Endodermal cell (in vitro differentiated cells): ENCODE data around the gene TMUB1. TPM values are rescaled to one million over a fixed set of nuclear protein-coding genes. Genes with fewer than 3 reads are reported as not detected.

Source experiments
- DNase-seq: peaks from one replicate; pipeline ENCODE4 v3.0.0-alpha.2; 2017
- H3K27ac ChIP-seq: 2 replicates; pipeline ENCODE4 v1.5.1; 2013; ENCODE audit warnings: mild to moderate bottlenecking, low read depth, low read length, moderate library complexity
- H3K27me3 ChIP-seq: 2 replicates; pipeline ENCODE4 v1.6.1; 2013; ENCODE audit warnings: mild to moderate bottlenecking, low read length, moderate library complexity; ENCODE audit not compliant: insufficient read depth, control insufficient read depth, poor library complexity, severe bottlenecking
- H3K36me3 ChIP-seq: 2 replicates; pipeline ENCODE4 v1.7.0; 2013; ENCODE audit warnings: mild to moderate bottlenecking, low read length, moderate library complexity; ENCODE audit not compliant: control insufficient read depth, insufficient read depth
- H3K4me1 ChIP-seq: one replicate; pipeline ENCODE4 v1.7.0; 2013; ENCODE audit warnings: low read length; ENCODE audit not compliant: control insufficient read depth, insufficient read depth
- H3K4me3 ChIP-seq: 2 replicates; pipeline ENCODE4 v1.5.1; 2013; ENCODE audit warnings: mild to moderate bottlenecking, low read length, moderate library complexity
- H3K9ac ChIP-seq: 2 replicates; pipeline ENCODE4 v1.6.1; 2013; ENCODE audit warnings: mild to moderate bottlenecking, low read length, moderate library complexity; ENCODE audit not compliant: poor library complexity, severe bottlenecking; ENCODE audit errors: extremely low read depth
- H3K9me3 ChIP-seq: 2 replicates; pipeline ENCODE4 v1.6.1; 2013; ENCODE audit warnings: mild to moderate bottlenecking, low read length, moderate library complexity; ENCODE audit not compliant: control insufficient read depth
- H3K27ac Mint-ChIP-seq: 2 replicates; pipeline ENCODE4 v1.8.0; 2020; ENCODE audit warnings: mixed read lengths
- H3K27me3 Mint-ChIP-seq: 2 replicates; pipeline ENCODE4 v1.8.0; 2021; ENCODE audit warnings: mild to moderate bottlenecking, mixed read lengths; ENCODE audit not compliant: insufficient read depth
- H3K36me3 Mint-ChIP-seq: 2 replicates; pipeline ENCODE4 v1.8.0; 2020; ENCODE audit warnings: low read depth, mixed read lengths
- H3K4me1 Mint-ChIP-seq: 2 replicates; pipeline ENCODE4 v1.8.0; 2020; ENCODE audit warnings: mixed read lengths
- H3K4me3 Mint-ChIP-seq: 2 replicates; pipeline ENCODE4 v1.8.0; 2020; ENCODE audit warnings: mild to moderate bottlenecking, moderate library complexity, mixed read lengths
- H3K9me3 Mint-ChIP-seq: 2 replicates; pipeline ENCODE4 v1.8.0; 2020; ENCODE audit warnings: mild to moderate bottlenecking, mixed read lengths
- CTCF ChIP-seq: fragments of 200-600 bp; sonication (generic); conservative IDR thresholded peaks from 2 replicates; pipeline ENCODE4 v1.5.0; 2021; ENCODE audit warnings: antibody characterized with exemption, mild to moderate bottlenecking
- WGBS, 2 experiments: methylation state at CpG; one replicate each; pipeline versions ENCODE4 v1.1.5 to v1.1.7; 2013; ENCODE audit warnings: missing lambda C conversion rate in 2 of 2, mixed read lengths in 1 of 2; ENCODE audit not compliant: insufficient coverage in 1 of 2, insufficient read length in 1 of 2; 5-methylcytosine and 5-hydroxymethylcytosine counted together
- total RNA-seq, 2 donors: library from RNA; stranded (reverse); fragmentation: NEBNext Ultra II Directional in 1 of 2; extraction: Animal tissue kit (Norgen Biotek cat#: 25700) in 1 of 2; gene quantifications; 2 replicates in 1 of 2; 3 replicates in 1 of 2; pipeline ENCODE4 v1.2.1, GENCODE V29; 2021

TMUB1 gene
- total RNA-seq, 2 donors from 2014 or later, result 48.1 to 52.6 TPM

DNA sequence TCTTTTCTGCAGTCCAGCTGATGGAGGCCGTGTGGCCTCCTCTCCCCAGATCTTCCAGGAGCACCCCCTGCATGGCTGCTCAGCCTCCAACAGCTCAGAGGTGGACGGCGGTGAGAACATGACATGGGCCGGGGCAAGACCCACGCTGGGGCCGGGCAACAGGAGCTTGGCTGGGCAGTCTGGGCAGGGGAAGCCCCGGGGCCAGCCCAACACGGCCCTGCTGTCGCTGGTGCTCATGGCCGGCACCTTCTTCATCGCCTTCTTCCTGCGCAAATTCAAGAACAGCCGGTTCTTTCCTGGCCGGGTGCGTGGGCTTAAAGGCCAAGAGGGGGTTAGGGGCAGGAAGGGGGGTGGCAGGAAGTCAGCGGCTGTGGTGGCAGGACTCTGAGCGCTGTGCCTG lies 9.3 kb downstream of the TMUB1 start:
- Histone ChIP-seq H3K4me3 (no peak overlapping the region), H3K27me3 (no peaks in the 10 kb centered on the region), H3K36me3 (peaks cover 40% of the 10 kb centered on the region), H3K9ac (no peak overlapping the region), H3K27ac (no peak overlapping the region), H3K4me1 (peaks cover 8% of the 10 kb centered on the region), H3K9me3 (no peaks in the 10 kb centered on the region)
- Mint-ChIP-seq H3K27ac (no peak overlapping the region), H3K4me1 (peaks cover 20% of the 10 kb centered on the region), H3K4me3 (no peak overlapping the region), H3K36me3 (peaks cover 43% of the 10 kb centered on the region), H3K27me3 (no peaks in the 10 kb centered on the region), H3K9me3 (no peaks in the 10 kb centered on the region)
- no peak for DNase-seq
- 95 to 96% methylated on average over 11 to 17 of the region's 17 CpGs for WGBS, 2 experiments
- TF ChIP-seq CTCF, result no peak

DNA sequence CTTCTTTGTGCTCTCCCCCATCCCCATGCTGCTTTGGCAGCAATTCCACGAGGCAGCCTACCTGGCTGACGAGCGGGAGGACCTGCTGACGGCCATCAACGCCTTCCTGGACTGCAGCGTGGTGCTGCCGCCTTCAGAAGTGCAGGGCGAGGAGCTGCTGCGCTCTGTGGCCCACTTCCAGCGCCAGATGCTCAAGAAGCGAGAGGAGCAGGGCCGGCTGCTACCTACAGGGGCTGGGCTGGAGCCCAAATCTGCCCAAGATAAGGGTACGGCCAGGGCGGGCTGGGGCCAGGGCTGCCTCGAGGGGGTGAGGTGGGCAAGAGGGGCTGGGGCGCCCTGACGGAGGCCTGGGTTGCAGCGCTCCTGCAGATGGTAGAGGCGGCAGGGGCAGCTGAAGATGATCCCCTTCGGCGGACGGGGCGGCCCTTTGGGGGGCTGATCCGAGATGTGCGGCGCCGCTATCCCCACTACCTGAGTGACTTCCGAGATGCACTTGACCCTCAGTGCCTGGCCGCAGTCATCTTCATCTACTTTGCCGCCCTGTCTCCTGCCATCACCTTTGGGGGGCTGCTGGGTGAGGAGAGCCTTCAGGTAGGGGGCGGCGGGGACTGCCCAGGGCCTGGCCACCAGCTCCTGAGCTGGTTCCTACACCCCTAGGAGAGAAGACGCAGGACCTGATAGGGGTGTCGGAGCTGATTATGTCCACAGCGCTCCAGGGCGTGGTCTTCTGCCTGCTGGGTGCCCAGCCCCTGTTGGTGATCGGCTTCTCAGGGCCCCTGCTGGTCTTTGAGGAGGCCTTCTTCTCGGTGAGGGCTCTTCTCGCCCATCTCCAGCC lies 12.0 kb downstream of the TMUB1 start:
- Histone ChIP-seq H3K4me3 (no peak overlapping the region), H3K4me1 (no peaks in the 10 kb centered on the region), H3K9ac (no peak overlapping the region), H3K9me3 (no peaks in the 10 kb centered on the region), H3K36me3 (peaks cover 60% of the 10 kb centered on the region), H3K27me3 (no peaks in the 10 kb centered on the region), H3K27ac (no peak overlapping the region)
- TF ChIP-seq CTCF, result no peak
- H3K27me3 Mint-ChIP-seq, result no peaks in the 10 kb centered on the region
- H3K27ac Mint-ChIP-seq, result no peak overlapping the region
- no peaks in the 10 kb centered on the region for H3K9me3 Mint-ChIP-seq
- DNase-seq, result no peak
- 92 to 93% methylated on average over 31 to 39 of the region's 39 CpGs for WGBS, 2 experiments
- no peak overlapping the region for H3K4me3 Mint-ChIP-seq
- H3K36me3 Mint-ChIP-seq, result peaks cover 58% of the 10 kb centered on the region
- H3K4me1 Mint-ChIP-seq, result peaks cover 9% of the 10 kb centered on the region

- H3K9me3 ChIP-seq, result no peaks in the 10 kb centered on the region
- Mint-ChIP-seq H3K27me3 (no peaks in the 10 kb centered on the region), H3K9me3 (no peaks in the 10 kb centered on the region), H3K36me3 (peaks cover 54% of the 10 kb centered on the region), H3K4me1 (peaks cover 3% of the 10 kb centered on the region), H3K27ac (no peak overlapping the region), H3K4me3 (no peak overlapping the region)
- H3K36me3 ChIP-seq, result peaks cover 61% of the 10 kb centered on the region
- H3K4me1 ChIP-seq, result no peaks in the 10 kb centered on the region
- no peaks in the 10 kb centered on the region for H3K27me3 ChIP-seq
- DNase-seq, result no peak
- H3K9ac ChIP-seq, result no peak overlapping the region
- WGBS, 2 experiments, result 96 to 98% methylated on average over 11 to 15 of the region's 15 CpGs
- no peak for TF ChIP-seq CTCF
- no peak overlapping the region for H3K27ac ChIP-seq
- no peak overlapping the region for H3K4me3 ChIP-seq
Measured at GRCh38 chr7:151070574-151070960, 12.7 kb downstream of the TMUB1 start.
